NCI-H1417 treated with DMSO at 0.1 percent for 48 hours (cell line): ENCODE data around the gene TAMALIN.
A peak's percentile ranks its signal among the peaks of the same experiment; 100 is the strongest.

Experiments used
- DNase-seq: peaks from one replicate; lab custom pipeline; 2025; lab: John Stamatoyannopoulos, UW

TAMALIN gene

DNA sequence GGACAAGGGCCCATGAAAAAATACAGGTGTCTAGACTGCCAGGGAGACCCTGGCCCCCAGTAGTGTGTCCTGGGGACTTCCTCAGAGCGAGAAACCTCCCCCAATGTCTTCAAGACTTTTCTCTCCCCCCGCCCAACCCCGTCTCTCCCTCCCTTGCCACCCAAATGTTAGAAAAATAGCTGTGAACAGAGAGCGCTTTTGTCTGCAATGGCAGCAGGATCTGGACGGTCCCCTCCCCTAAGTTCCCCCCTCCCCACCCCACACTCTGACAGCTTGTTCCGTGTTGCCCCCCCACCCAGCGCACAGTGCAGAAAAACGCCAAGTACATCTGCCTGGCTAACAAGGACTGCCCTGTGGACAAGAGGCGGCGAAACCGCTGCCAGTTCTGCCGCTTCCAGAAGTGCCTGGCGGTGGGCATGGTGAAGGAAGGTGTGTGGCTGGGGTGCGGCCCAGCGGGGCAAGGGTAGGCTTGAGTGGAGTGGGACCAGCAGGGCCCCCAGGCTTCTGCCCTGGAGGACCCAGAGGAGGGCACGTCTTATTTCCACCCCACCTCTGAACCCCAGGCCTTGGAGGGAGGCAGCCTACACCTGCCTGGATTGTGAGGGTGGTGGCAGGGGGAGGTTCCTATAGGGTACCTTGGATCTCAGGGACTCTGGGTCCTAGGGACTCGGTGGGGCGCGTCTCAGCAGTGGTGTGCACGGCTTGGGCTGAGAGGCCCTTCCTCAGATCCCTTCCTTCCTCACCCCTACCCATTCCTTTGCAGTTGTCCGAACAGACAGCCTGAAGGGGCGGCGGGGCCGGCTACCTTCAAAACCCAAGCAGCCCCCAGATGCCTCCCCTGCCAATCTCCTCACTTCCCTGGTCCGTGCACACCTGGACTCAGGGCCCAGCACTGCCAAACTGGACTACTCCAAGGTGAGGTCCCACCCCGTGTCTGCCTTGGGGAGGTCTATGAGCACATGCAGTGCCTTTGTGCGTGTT is 49.3 kb downstream of the TAMALIN start:
- no peak for DNase-seq

DNA sequence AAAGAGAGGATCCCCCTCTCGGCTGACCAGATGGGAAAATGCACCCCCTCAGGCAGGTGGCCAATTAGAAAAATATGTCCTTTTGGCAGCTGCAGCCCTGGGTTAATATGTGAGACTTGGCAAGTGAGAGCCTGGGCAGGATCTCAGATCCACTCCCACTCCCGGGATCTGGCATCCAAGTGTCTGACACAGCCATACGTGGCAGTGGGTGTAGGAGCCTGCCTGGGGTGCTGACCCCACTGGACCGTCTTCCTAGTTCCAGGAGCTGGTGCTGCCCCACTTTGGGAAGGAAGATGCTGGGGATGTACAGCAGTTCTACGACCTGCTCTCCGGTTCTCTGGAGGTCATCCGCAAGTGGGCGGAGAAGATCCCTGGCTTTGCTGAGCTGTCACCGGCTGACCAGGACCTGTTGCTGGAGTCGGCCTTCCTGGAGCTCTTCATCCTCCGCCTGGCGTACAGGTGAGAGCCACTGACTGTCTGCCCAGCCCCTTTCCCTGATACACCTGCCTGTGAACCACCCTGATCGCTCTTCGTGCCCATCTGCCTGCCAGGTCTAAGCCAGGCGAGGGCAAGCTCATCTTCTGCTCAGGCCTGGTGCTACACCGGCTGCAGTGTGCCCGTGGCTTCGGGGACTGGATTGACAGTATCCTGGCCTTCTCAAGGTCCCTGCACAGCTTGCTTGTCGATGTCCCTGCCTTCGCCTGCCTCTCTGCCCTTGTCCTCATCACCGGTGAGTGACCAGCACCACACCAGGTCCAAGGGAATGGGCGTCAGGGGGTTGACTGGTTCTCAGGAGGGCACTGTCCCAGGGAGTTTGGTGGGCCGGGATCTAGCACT is 50.3 kb downstream of the TAMALIN start:
- no peak for DNase-seq

DNA sequence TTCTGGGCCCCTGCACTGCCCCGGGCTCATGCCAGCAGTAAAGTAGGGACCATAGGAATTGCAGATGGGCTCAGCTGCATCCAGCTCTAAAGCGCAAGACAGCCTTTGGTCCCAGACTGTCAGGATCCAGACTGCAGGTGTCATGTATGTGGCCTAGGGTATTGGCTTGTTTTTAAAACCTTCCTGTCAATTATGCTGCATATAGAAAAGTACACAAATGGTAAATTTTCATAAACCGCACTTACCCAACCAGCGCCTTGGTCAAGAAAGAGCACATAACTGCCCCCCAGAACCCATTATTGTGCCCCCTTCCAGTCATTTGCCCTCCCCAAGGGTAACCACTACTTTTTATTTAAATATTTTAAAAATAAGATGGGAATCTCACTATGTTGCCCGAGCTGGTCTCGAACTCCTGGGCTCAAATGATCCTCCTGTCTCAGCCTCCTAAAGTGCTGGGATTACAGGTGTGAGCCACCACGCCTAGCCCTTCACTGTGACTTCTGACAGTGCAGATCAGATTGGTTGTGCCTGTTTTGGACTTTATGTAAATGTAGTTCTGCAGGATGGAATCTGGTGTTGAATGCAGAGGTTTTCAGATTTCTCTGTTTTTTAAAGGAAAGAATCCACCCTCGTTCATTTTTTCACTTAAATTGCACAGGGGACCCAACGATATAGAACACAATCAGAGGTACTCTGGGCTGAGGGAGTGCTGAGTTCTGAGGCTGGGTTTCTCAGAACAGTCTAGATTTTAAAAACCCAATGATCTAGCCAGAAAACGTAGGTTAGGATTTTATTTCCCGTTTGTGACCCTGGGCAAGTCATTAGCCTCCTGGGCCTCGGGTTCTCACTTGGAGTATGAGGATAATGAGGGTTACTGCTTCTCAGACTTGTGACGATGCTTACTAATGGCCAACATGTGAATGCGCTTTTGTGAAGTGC is 51.2 kb downstream of the TAMALIN start:
- no peak for DNase-seq

DNA sequence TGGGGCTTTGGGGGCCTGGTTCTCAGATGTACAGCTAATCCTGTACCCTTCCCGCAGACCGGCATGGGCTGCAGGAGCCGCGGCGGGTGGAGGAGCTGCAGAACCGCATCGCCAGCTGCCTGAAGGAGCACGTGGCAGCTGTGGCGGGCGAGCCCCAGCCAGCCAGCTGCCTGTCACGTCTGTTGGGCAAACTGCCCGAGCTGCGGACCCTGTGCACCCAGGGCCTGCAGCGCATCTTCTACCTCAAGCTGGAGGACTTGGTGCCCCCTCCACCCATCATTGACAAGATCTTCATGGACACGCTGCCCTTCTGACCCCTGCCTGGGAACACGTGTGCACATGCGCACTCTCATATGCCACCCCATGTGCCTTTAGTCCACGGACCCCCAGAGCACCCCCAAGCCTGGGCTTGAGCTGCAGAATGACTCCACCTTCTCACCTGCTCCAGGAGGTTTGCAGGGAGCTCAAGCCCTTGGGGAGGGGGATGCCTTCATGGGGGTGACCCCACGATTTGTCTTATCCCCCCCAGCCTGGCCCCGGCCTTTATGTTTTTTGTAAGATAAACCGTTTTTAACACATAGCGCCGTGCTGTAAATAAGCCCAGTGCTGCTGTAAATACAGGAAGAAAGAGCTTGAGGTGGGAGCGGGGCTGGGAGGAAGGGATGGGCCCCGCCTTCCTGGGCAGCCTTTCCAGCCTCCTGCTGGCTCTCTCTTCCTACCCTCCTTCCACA is 52.0 kb downstream of the TAMALIN start:
- peak; percentile 51 for DNase-seq

DNA sequence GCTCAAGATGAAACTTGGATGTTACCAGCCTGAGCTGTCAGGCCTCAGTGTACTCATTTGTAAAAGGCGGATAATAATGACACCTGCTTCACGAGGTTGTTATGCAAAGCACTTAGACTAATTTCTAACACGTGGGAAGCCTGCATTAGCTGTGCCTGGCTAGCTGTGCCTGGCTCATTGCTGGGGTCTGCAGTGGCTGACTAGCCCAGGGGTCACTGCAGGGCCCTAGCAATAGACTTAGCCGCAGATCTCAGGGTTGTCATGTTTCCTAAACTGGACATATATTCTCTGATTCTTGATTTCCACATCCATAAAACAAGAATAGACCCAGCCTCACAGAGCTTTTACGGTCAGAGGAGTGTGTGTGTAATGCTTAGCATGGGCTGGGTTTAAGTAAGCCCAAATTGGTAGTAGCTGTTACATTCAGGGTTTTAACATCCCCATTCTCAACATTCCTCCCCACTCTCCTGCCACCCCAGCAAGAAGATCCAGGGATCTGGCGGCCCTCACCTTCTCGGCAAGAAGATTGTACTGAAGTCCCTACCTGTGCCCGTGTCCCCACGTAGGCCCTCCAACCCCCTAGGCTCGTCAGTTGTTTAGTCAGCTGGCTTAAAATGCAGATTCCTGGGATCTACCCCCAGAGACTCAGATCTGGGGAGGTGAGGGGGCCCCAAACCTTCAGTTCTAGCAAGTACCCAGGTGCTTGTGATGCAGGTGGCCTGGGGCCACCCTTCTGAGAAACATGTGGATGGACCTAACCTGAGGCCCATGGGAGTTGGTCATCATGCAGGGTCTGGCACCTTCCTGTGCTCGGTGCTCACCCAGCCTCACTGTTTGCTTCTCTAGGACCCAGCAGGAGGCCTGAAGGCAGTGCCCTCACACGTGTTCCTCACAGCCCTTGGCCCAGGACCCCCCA is 53.1 kb downstream of the TAMALIN start:
- peak; percentile 57 for DNase-seq

DNA sequence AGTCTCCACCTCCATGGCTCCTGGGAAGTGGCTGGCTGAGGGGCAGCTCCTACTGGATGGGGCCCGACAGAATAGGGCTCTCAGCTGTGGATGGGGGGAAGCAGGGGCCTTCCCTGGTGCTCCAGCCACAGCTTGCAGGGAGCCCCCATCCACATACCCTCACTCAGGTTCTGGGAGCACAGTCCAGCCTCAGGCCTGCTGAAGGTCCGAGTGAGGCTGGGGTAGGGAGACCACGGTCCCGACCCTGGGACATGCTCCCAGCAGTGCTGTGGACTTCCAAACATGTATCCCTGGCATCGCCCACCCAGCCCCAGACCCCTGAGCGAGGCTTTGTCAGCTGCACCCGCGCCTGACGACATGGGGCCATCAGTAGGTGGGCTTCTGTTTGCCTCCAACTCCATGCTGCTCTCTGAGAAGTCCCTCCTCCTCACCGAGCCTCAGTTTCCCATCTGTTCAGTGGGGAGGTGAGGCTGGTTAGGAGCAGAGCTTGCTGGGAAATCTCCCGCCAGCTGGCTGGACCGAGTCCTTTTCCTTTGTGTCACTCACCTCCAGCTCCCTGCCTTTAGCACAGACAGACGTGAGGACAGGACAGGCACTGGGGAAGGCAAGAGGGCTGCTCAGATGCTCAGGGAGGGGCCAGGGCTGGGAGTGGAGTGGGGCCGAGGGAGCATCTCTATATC is 53.9 kb downstream of the TAMALIN start:
- DNase-seq, result no peak

DNA sequence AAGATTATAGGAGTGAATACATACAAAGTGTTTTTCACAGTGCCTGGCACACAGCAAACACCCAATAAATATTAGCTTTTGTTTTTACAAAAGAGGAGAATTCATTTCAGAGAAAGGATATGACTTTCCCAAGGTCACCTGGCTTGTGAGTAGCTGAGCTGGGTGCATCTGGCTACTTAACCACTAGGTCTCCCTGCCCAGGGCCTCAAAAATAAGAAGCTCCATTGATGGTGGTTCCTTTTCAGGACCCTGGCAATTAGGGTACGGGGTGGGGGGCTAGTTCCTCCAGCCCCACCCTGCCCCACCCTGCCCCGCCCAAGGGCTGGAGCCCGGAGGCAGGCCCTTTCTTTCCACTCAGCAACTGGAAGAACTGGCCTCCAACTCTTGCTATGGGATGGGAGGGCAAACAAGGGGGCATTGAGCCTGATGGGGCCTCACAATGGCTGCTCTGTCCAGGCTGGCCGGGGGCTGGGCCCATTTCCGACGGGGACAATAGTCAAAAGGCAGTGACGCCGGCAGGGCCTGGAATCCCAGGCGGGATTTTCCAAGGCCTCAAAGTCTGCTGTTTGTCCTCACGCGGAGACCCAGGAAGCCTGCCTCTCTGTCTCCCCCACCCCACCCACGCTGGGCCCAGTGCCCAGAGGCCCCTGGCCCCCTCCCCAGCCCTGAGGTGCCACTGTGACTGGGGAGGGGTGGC is 54.9 kb downstream of the TAMALIN start:
- DNase-seq, result no peak

DNA sequence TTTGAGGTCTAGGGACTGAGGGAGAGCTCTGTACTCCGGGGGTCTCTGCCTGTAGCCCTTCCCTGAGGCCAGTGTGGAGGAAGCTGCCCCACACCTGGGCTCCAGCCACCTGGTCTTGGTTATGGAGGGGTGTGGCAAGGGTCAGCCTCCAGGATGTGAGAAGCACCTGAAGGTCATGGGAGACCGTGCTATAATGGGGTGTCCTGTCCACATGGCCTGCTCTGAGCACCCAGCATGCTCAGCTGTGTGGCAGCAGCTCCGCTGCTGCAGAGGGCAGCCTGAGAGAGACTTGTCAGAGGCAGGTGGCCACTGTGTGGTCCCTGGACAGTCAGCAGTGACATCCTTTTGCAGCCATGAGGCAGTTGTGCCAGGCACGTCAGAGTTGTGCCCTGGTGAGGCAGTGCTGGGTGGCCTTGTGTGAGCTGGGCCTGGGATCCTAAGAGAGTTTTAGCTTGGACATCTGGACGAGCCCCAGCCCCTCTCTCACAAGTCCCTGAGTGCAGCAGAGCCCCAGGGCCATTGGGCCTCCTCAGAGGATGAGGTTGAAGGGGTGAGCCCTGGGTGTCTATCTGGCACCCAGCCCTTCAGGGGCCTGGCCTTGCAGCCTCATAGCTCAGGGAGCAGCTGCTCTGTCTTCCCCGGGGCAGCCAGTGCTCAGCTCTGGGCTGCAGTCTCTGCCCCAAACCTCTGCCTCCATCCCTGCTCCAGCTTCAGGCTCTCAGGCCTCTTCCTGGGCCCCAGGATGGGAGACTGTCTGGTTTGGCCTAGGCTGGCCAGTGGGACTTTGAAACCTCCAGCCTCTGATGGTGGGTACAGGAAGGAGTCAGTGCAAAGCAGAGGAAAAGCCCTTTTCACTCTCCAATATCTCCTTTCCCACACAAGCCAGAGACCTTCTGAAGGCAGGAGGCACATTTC is 55.7 kb downstream of the TAMALIN start:
- no peak for DNase-seq

DNA sequence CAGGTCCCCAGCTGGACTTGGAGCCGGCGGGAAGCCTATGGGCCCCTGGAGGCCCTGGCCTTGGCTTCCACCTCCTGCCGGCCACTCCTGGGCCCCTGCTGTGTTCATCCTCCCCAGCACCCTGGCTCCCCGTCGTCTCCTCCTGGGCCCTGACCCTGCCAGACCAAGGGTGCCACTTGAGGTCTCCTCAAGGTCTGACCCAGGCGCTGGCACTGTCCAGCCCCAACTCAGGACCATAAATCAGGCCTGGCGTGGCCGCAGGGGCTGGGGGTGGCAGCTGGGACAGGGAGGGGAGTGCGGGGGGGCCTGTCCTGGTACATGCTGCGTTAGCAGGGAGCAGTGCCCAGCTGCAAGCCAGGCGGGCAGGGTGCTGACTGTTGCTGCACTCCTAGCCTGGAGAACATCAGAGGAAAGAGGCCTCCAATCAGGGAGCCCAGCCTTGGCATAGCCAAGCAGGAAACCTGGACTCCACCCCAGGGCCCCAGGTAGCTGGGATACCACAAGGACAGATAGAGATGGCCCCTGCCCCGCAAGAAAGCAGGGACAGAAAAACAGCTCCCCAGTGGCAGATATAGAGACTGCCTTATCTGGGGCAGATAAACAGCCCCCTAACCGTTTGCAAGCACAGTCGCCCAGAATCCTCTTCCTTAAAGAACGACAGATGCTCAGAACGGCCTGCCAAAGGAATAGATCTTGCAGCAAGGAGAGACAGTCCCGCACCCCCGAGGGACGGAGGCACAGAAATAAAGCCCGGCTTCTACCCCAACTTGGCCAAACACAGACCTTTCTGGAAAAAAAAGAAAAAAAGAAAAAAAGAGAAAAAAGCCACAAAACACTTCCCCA is 56.6 kb downstream of the TAMALIN start:
- DNase-seq, result no peak

DNA sequence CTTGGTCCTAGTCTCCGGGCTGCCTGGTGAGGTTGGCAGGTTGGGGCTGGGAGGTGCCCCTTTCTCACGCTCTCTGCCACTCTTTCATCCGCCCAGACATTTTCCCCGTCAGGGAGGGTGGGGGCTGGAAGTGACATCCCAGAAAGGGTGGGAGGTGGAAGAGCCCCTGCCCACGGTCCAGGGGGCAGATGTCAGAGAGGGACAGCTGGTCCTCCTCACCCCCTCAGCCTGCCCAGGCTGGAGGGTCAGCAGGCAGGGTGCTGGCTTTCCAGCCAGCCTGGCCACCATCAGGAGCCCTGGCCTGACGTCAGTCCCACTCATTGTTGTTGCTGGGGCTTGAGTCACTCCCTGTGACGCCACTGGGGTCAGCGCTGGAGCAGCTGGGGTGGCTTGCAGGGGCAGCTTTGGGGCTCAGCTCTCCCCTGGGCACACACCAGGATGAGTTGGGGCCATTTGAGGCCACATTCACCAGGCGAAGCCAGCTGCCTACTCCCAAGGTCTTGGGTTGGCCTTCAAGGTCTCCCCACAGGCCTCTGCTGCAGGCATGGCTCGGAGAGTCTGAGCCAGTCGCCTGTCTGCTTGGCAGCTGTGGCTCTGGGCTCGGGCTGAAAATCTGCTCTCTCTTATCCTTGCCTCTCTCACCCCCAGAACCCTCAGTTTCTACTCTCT is 57.4 kb downstream of the TAMALIN start:
- DNase-seq, result no peak
